GM19463 (cell line): ENCODE measurements around the gene CENPX.

Source experiments
- ATAC-seq: cut with Tn5 transposase; IDR thresholded peaks from one replicate; pipeline ENCODE4 v1.9.1; 2021; ENCODE audit warnings: mild to moderate bottlenecking, moderate library complexity; ENCODE audit not compliant: unreplicated experiment

CENPX gene

GRCh38 chr17:82055023-82055964 lies 32.6 kb upstream of the CENPX start:
- ATAC-seq, result no peak

- ATAC-seq, result no peak
Measured at GRCh38 chr17:82054351-82055022, 31.8 kb upstream of the CENPX start.

- ATAC-seq, result no peak
Measured at GRCh38 chr17:82053556-82054263, 31.0 kb upstream of the CENPX start.

GRCh38 chr17:82053130-82053529 lies 30.5 kb upstream of the CENPX start:
- no peak for ATAC-seq

DNA sequence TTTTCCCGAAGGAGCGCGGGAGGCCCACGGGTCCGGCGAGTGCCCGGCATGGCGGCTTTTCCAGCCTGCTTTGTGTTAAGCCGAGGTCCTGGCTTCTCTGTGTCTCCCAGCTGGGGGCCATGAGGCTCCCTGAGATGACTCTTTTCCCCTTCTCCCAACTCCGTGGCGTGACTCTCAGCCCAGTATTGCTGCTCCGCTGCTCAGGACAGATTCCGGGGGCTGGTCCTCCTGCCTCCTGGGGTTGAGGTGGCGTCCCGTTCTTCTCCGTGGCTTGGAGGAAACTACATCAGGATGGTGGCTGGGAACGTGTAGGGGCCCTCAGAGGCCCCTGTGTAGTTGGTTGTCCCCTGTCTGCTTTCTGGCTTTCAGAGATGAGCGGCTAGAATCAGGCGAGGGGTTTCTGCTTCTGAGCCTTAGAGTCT lies 30.0 kb upstream of the CENPX start:
- no peak for ATAC-seq

DNA sequence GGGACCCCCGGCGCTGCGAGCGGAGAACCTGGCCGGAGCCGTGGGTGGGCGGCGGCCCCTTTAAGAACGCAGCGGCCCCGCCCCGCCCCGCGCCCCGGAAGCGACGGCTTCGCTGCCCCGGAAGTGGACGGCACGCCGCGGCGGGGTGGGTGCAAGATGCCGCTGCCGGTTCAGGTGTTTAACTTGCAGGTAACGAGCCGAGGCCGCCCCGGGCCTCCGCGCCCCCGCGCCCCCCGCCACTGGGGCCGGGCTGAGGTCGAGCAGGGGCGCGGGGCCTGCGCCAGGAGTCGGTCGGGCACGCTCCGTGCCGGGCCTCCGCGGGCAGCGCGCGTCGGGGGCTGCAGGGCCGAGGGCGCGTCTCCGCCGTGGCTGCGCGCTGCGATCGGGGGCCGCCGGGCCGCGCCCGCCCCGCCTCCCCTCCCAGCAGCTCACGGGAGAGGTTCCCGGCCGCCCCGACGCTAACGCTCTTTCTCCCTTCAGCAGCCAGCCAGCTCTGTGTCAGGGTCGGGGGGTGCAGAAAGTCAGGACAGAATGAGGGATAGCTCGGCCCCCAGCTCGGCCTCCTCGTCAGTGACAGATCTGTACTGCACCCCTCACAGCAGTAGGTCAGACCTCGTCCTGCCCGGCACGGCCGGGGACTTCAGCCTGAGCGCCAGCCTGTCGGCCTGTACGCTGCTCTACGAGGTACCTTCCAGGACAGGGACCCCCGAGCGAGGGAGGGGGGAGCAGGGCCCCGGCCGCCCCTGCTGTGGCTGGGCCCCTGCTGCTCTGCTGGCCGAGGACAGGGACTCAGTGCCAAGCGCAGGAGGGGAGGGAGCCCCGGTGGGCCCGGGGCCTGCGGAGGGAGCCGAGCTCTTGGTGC lies 29.3 kb upstream of the CENPX start, which contains the start of the genes GPS1 and RFNG:
Gene GPS1, plus strand, starts transcription at position 123 of the 862 bp plus-strand sequence. Its CDS starts 34 bp downstream, at position 157.
Gene RFNG, minus strand, starts transcription at position 36 of the 862 bp plus-strand sequence. CDS start 45 bp downstream, outside the sequence.
- peak; percentile 60 for ATAC-seq

DNA sequence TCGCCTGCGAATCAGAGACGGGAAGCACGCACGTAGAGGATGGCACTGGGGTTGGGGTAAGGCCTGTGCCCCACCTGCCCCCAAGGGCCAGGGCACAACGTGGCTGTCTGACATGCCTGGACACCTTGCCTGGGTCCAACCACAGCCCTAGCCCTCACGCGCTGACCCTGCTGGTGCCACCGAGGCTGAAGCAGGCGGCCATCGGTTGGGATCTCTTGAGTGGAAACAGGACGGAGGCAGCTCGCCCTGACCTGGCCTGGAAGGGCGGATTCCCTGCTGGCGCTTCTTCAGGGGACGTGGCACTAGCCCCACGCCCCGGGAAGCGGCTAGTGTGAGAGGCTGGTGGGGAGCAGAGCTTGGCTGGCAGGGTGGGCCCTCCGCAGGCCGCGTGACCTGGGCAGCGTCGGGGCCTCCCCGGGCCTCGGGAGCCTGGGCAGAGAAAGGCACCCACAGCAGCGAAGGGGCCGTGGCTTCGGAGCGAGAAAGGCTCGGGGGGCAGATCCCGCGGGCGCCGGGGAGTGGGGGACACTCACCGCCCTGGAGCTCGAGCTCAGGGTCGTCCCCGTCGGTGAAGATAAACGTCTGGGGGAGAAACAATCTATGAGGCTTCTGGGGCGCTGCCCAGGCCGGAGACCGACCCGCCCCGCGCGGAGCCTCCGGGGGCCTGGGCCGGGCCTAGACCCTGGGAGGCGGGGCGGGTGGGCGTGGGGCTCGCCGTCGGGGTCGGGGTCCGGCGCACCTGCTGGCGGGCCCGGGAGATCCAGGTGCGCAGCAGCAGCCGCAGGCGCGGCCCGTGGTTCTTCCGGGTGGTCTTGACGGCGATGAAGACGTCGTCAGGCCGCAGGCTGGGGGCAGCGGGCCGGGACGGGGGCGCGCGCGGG lies 28.3 kb upstream of the CENPX start:
- ATAC-seq, result peak; percentile 19

DNA sequence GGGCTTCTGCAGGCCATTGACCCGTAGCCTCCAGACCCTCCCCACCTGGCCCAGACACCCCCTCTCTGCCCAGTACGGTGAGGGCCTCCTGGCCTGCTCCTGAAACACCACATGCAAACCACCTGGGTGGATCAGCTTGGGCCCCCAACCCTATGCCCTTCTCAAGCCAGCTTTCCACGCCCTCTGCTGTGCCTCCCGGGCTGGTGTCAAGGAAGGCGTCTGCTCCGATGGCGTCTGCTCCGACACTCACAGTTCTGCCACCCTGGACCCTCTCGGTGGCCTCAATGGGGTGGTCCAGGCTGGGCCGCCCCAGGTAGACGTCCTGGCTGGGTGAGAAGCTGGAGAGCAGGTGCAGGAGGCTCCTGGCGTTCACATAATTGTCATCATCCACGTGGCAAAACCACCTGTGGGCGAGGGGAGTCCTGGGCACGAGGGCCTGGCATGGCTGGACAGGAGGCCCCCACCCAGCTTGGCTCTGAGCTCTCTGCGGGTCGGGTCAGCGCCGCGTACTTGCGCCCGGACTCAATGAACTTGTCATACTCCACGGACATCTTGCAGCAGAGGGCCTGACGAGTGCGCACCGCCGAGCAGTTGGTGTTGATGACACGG lies 27.6 kb upstream of the CENPX start:
- ATAC-seq, result no peak

GRCh38 chr17:82049521-82049971 lies 26.9 kb upstream of the CENPX start:
- no peak for ATAC-seq

GRCh38 chr17:82049106-82049505 lies 26.4 kb upstream of the CENPX start:
- no peak for ATAC-seq

DNA sequence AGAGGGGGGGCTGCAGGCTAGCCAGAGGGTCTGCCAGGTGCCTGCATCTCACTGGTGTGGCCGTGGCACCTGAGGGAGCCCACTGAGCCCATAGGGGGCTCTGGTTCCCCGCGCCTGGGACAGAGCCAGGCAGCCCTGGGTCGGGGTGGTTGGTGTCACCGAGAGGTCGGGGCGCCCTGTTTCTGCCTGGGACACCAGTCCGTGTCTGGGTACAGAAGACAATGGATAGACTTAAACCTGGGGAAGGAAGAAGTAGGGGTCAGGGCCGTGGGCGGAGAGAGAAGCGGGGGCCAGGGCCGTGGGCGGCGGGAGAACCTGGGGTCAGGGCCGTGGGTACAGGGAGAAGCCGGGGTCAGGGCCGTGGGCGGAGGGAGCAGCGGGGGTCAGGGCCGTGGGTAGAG lies 25.9 kb upstream of the CENPX start:
- no peak for ATAC-seq

- no peak for ATAC-seq
Measured at GRCh38 chr17:82047914-82048570, 25.4 kb upstream of the CENPX start.

- ATAC-seq, result no peak
Measured at GRCh38 chr17:82047379-82047778, 24.7 kb upstream of the CENPX start.

GRCh38 chr17:82046903-82047302 lies 24.2 kb upstream of the CENPX start:
- no peak for ATAC-seq

GRCh38 chr17:82045936-82046484 lies 23.3 kb upstream of the CENPX start:
- ATAC-seq, result no peak

DNA sequence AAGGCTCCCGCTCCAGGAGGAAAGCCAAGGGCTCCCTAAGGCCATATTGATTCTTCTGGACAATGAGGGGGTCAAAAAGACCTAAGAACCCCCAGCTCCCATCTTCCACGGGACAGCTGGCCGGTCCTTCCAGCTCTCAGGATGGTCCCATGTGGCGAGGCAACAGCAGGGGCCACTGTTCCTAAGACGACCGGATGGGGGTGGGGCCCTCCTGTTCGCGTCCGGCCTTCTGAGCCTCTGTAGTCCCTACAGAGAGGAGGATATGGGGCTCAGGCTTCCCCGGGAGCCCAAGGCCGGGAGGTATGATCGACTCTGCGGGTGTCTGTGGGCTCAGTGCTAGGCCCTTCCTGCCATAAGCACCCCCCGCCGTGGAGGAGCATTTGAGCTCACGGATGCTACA lies 20.8 kb upstream of the CENPX start:
- no peak for ATAC-seq

- ATAC-seq, result no peak
Measured at GRCh38 chr17:82042649-82043048, 20.0 kb upstream of the CENPX start.
